HS-5 (cell line): Measurements from ENCODE around the gene NME9.

Experiments used
- DNase-seq: peaks from one replicate; pipeline ENCODE4 v3.0.0-alpha.2; 2012; ENCODE audit warnings: low read depth

NME9 gene

GRCh38 chr3:138281561-138281960, 48.1 kb downstream of the NME9 start:
- no peak for DNase-seq

GRCh38 chr3:138271189-138271794, 58.4 kb downstream of the NME9 start:
- no peak for DNase-seq

- DNase-seq, result no peak
These were observed 59.4 kb downstream of the NME9 start for GRCh38 chr3:138270245-138270644.

GRCh38 chr3:138267083-138267482, 62.6 kb downstream of the NME9 start:
- DNase-seq, result no peak

- DNase-seq, result no peak
These were observed 63.9 kb downstream of the NME9 start for GRCh38 chr3:138265745-138266144.

DNA sequence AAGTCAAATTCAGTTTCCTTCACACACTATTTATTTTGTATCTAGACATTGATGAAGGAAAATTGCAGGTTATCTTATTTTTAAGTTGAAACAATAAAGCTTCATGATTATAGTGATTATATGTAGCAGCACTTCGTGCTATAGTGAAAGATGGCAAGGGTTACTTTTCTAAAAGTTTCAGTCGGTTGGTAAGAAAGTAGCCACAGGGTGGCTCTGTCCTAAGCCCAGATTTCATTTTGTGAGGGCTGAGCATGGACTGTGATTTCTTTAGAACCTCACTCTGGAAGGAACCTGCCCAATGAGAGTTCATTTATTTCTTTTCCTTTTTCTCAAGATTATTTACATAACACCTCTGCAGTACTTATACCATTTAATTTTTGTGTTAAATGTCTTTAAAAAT, 66.5 kb downstream of the NME9 start:
- DNase-seq, result no peak

GRCh38 chr3:138260611-138261010, 69.0 kb downstream of the NME9 start:
- no peak for DNase-seq

DNA sequence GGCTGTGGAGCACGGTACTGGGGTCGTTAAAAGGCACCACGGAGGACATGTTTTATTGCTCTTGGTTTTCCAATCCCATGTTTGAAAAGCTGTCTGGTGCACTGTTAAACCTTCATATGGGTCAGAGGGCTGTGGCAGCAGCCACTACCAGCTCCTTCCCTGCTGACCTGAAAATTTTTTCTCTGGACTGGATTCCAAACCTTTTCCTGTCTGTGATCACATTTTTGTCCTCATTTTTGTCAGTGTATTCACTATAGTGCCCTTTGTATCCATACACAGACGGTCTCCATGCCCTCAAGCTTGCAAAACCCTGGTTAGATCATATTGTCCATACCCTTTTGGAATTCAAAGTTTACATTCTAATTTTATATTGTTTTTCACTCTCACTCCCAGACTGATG, 70.5 kb downstream of the NME9 start:
- no peak for DNase-seq

DNA sequence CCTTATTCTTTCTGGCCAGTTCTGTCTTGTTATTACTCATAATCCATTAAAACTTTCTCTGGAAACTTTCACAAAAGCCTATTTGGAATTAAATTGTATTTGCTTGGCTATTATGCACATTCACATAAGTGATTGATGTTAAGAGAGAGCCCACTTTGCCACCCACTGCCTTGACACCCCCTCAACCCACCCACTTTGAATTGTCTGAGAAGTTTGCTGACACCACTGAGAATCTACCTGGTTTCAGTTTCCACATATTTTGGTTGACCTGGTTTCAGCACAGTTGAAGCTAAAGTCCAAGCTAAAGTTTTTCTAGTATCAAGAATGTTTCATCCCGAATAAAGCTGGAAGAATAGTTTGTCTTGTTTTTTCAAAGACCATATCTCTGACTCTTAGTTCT, 71.7 kb downstream of the NME9 start:
- no peak for DNase-seq

- DNase-seq, result no peak
These were observed 73.6 kb downstream of the NME9 start for GRCh38 chr3:138256022-138256421.

DNA sequence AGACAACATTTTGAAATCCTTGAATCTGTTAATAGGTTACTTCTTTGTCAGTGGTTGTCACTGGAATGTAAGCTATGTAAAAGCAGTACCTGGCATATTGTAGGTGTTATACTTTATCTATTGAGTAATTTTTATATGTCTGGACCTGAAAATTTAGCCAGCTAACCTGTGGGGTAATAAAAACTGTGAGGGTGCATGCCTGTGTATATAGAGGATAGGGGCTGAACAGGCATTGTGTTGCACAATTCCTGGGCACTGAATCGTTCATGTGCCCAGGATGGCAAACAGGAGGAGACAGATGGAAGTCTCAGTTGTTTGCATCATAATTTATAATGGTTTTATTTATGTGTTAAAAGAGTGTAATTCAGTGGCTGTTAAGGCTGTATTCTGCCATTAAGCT, 75.4 kb downstream of the NME9 start:
- no peak for DNase-seq

DNA sequence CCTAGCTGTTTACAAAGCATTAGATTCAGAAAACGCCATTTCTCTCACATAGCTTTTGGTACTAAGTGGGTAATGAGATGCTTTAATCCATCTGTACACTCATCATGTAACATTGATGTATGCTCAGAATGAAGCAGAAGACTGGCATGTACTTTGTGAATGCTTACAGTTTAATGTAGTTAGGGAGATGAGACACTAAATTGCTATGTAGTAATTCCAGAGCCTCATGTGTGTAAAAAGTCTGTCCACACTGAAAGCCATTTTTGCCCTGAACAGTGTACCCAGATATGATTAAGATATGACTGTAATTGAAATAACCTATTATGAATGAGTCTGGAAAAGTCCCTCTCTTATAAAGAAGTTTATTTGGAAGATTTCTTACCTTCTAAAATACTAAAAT, 76.0 kb downstream of the NME9 start:
- DNase-seq, result no peak
